K562 (cell line): ENCODE data around the gene LTBP4. TPM values are rescaled to one million over a fixed set of nuclear protein-coding genes. Genes with fewer than 3 reads are reported as not detected.

Source experiments
- CXXC5 ChIP-seq: fragments of 250-450 bp; sonication (Bioruptor Pico); IDR thresholded peaks from 2 replicates; pipeline ENCODE4 v1.8.0; 2022; ENCODE audit warnings: inconsistent platforms, mild to moderate bottlenecking, moderate library complexity
- FOXA3 ChIP-seq, 2 experiments: fragments of 450-650 bp in 1 of 2; sonication (generic) in 1 of 2; formaldehyde crosslinking; IDR thresholded peaks in 1 of 2; conservative IDR thresholded peaks in 1 of 2; 2 replicates each; pipeline versions ENCODE4 v1.4.0 to v1.8.0; 2020 to 2022; ENCODE audit warnings: mild to moderate bottlenecking in 2 of 2, missing genetic modification reagents in 1 of 2
- FOXM1 ChIP-seq, 2 experiments: fragments of 450-650 bp in 1 of 2; sonication (generic) in 1 of 2; formaldehyde crosslinking in 1 of 2; IDR thresholded peaks; 2 replicates each; pipeline versions ENCODE4 v1.6.1 to v1.9.0; 2017 to 2022; ENCODE audit warnings: low read depth in 2 of 2, mild to moderate bottlenecking in 2 of 2, missing genetic modification reagents in 1 of 2, moderate library complexity in 1 of 2
- HEY1 ChIP-seq: fragments of 250-450 bp; sonication (Bioruptor Pico); IDR thresholded peaks from 2 replicates; pipeline ENCODE4 v1.5.0; 2020; ENCODE audit warnings: mild to moderate bottlenecking, moderate library complexity, borderline replicate concordance
- HMGN3 ChIP-seq: IDR thresholded peaks from 2 replicates; pipeline ENCODE4 v1.6.1; 2011; ENCODE audit warnings: borderline replicate concordance, low read depth, mild to moderate bottlenecking, mixed read lengths, low read length; ENCODE audit not compliant: insufficient read length; ENCODE audit errors: extremely low read depth
- HNRNPL ChIP-seq: fragments of 200-400 bp; formaldehyde crosslinking; IDR thresholded peaks from 2 replicates; pipeline ENCODE4 v1.6.1; 2017; ENCODE audit warnings: low read depth, mild to moderate bottlenecking, low read length
- KLF10 ChIP-seq: fragments of 250-450 bp; sonication (Bioruptor Pico); IDR thresholded peaks from 2 replicates; pipeline ENCODE4 v1.6.1; 2021; ENCODE audit warnings: matching md5 sums
- KLF16 ChIP-seq: IDR thresholded peaks from 2 replicates; pipeline ENCODE4 v1.6.1; 2016; ENCODE audit warnings: antibody characterized with exemption
- MAZ ChIP-seq, 2 experiments: fragments of 450-650 bp in 1 of 2; sonication (generic) in 1 of 2; formaldehyde crosslinking; IDR thresholded peaks in 1 of 2; conservative IDR thresholded peaks in 1 of 2; 2 replicates each; pipeline versions ENCODE4 v1.4.0 to v1.5.0; 2020; ENCODE audit warnings: mild to moderate bottlenecking in 1 of 2, missing genetic modification reagents in 1 of 2
- POLR2A ChIP-seq: fragments of 450-650 bp; conservative IDR thresholded peaks from 2 replicates; pipeline ENCODE4 v1.6.1; 2016
- RREB1 ChIP-seq: fragments of 250-450 bp; sonication (Bioruptor Pico); IDR thresholded peaks from 2 replicates; pipeline ENCODE4 v1.4.0; 2020
- THRA ChIP-seq: fragments of 450-650 bp; IDR thresholded peaks from 2 replicates; pipeline ENCODE4 v1.6.1; 2017; ENCODE audit warnings: mild to moderate bottlenecking, moderate library complexity
- ZBTB33 ChIP-seq: sonication (generic); formaldehyde crosslinking; IDR thresholded peaks from 2 replicates; pipeline ENCODE4 v1.8.1; 2023; ENCODE audit warnings: mild to moderate bottlenecking, missing genetic modification reagents
- ZNF639 ChIP-seq, 2 experiments: fragments of 200-800 bp in 1 of 2; sonication (Bioruptor generic) in 1 of 2; sonication (generic) in 1 of 2; formaldehyde crosslinking in 1 of 2; IDR thresholded peaks in 1 of 2; conservative IDR thresholded peaks in 1 of 2; 2 replicates each; pipeline versions ENCODE4 v1.5.0 to v1.6.1; 2016 to 2020; ENCODE audit warnings: missing compliant biosample characterization in 1 of 2, missing genetic modification characterization in 1 of 2, missing genetic modification reagents in 1 of 2
- ZNF778 ChIP-seq: fragments of 450-650 bp; formaldehyde crosslinking; IDR thresholded peaks from 2 replicates; pipeline ENCODE4 v1.4.0; 2020; ENCODE audit warnings: mild to moderate bottlenecking, moderate library complexity
- polyA plus RNA-seq, 8 experiments: library from polyadenylated mRNA; depleted of rRNA in 4 of 8; stranded (reverse) in 5 of 8; unstranded in 3 of 8; fragments of >200 nt; fragmentation: Nextera tagmentation in 2 of 8; fragmentation: Illumina TruSeq in 1 of 8; extraction: Ambion mirVana in 2 of 8; extraction: Trizol in 1 of 8; gene quantifications; 2 replicates each; pipeline versions ENCODE4 v1.2.1 to v1.2.3, GENCODE V29; 2011 to 2014; ENCODE audit warnings: inconsistent platforms in 1 of 8, missing spikeins in 1 of 8
- total RNA-seq, 7 experiments: library from RNA; depleted of rRNA in 6 of 7; stranded (reverse); fragments of >200 nt in 6 of 7; fragmentation: Illumina TruSeq in 2 of 7; extraction: Trizol in 2 of 7; gene quantifications; 2 replicates each; pipeline versions ENCODE4 v1.2.1 to v1.2.3, GENCODE V29; 2011 to 2021; ENCODE audit warnings: low replicate concordance in 1 of 7

LTBP4 gene
- total and polyA plus RNA-seq, 9 of the 15 experiments (the other 6 are each of a cell fraction or from before 2014, with no cell fraction given): 0.35 to 160 (median 31.6) TPM

- TF ChIP-seq RREB1 (CRISPR knock-in tag): no peak
- no peak for TF ChIP-seq HEY1 (CRISPR knock-in tag)
- TF ChIP-seq HNRNPL: peak; percentile 80; the same call in 1 of the 2 replicates
- TF ChIP-seq ZNF639 (CRISPR knock-in tag; conservative IDR thresholded peaks at IDR 0.05 in 1 of 2, IDR thresholded peaks at IDR 0.05 in 1 of 2): no peak
- TF ChIP-seq CXXC5 (CRISPR knock-in tag): peak; percentile 54
- TF ChIP-seq HMGN3: peak; percentile 11
- 0 out of 2 replicates have a peak, but pooled peaks have one; percentile 9 for TF ChIP-seq KLF16
- TF ChIP-seq ZBTB33 (CRISPR knock-in tag): no peak
- TF ChIP-seq THRA: no peak
- TF ChIP-seq KLF10 (CRISPR knock-in tag): no peak
- TF ChIP-seq MAZ (CRISPR knock-in tag; conservative IDR thresholded peaks at IDR 0.05 in 1 of 2, IDR thresholded peaks at IDR 0.05 in 1 of 2): peak; percentile 51 to 66; a peak in 3 of 4 replicates
- peak; percentile 55; the same call in 1 of the 2 replicates for TF ChIP-seq POLR2A
- TF ChIP-seq FOXM1 (IDR thresholded peaks at IDR 0.05; ENCODE audit: low read depth): no peak
- no peak for TF ChIP-seq FOXM1 (CRISPR knock-in tag; IDR thresholded peaks at IDR 0.05; ENCODE audit: low read depth)
- no peak for TF ChIP-seq FOXA3 (CRISPR knock-in tag; conservative IDR thresholded peaks at IDR 0.05 in 1 of 2, IDR thresholded peaks at IDR 0.05 in 1 of 2)
- TF ChIP-seq ZNF778 (CRISPR knock-in tag): no peak
These were observed 8.6 kb downstream of the LTBP4 start (continued) for GRCh38 chr19:40609561-40610395.
